ENCODE results near the gene BICC1. TPM values are rescaled to one million over a fixed set of nuclear protein-coding genes. Genes with fewer than 3 reads are reported as not detected.

BICC1 gene
- total RNA-seq, 2 experiments from 2014 or later = not detected

GRCh38 chr10:58727633-58728032 is 215.0 kb downstream of the BICC1 start:
- H3K36me3 Mint-ChIP-seq (ENCODE audit: low read depth) = no peaks in the 10 kb centered on the region
- H3K27me3 Mint-ChIP-seq = no peaks in the 10 kb centered on the region
- ChIA-PET POLR2A (no interaction called here), CTCF (no interaction called here)
- H3K27ac Mint-ChIP-seq = no peak overlapping the region
- DNase-seq = no peak
- H3K4me3 Mint-ChIP-seq = no peak overlapping the region
- no peaks in the 10 kb centered on the region for H3K9me3 Mint-ChIP-seq
- H3K4me1 Mint-ChIP-seq = no peaks in the 10 kb centered on the region

GRCh38 chr10:58731276-58731675 is 218.6 kb downstream of the BICC1 start:
- H3K4me3 Mint-ChIP-seq = no peak overlapping the region
- CTCF ChIA-PET = no interaction called here
- no peak overlapping the region for H3K27ac Mint-ChIP-seq
- no peaks in the 10 kb centered on the region for H3K4me1 Mint-ChIP-seq
- POLR2A ChIA-PET = no interaction called here
- no peak for DNase-seq
- no peaks in the 10 kb centered on the region for H3K36me3 Mint-ChIP-seq (ENCODE audit: low read depth)
- H3K9me3 Mint-ChIP-seq = no peaks in the 10 kb centered on the region
- H3K27me3 Mint-ChIP-seq = no peaks in the 10 kb centered on the region

- Mint-ChIP-seq H3K27me3 (no peaks in the 10 kb centered on the region), H3K27ac (no peak overlapping the region), H3K4me3 (no peak overlapping the region), H3K36me3 (ENCODE audit: low read depth) (no peaks in the 10 kb centered on the region), H3K9me3 (peaks cover 2% of the 10 kb centered on the region), H3K4me1 (no peaks in the 10 kb centered on the region)
- no peak for DNase-seq
- POLR2A ChIA-PET = interaction anchor here (0.7 kb wide), 1 partner anchor 1472 kb away, joined by 6 read pairs; no protein-coding TSS in a partner anchor
- CTCF ChIA-PET = no interaction called here
Measured at GRCh38 chr10:58733436-58733835, 220.8 kb downstream of the BICC1 start.

- CTCF ChIA-PET = interaction anchor here (0.9 kb wide), 1 partner anchor 47 kb away, joined by 3 read pairs; no protein-coding TSS in a partner anchor
- Mint-ChIP-seq H3K36me3 (ENCODE audit: low read depth) (no peaks in the 10 kb centered on the region), H3K4me1 (no peaks in the 10 kb centered on the region), H3K4me3 (no peak overlapping the region), H3K27me3 (no peaks in the 10 kb centered on the region), H3K9me3 (peaks cover 2% of the 10 kb centered on the region), H3K27ac (no peak overlapping the region)
- no peak for DNase-seq
- POLR2A ChIA-PET = no interaction called here
Measured at GRCh38 chr10:58734116-58734515, 221.4 kb downstream of the BICC1 start.

GRCh38 chr10:58734664-58735063 is 222.0 kb downstream of the BICC1 start:
- Mint-ChIP-seq H3K4me1 (no peaks in the 10 kb centered on the region), H3K27ac (no peak overlapping the region), H3K4me3 (no peak overlapping the region), H3K27me3 (no peaks in the 10 kb centered on the region), H3K9me3 (peaks cover 2% of the 10 kb centered on the region), H3K36me3 (ENCODE audit: low read depth) (no peaks in the 10 kb centered on the region)
- ChIA-PET POLR2A (no interaction called here), CTCF (interaction anchor here (0.9 kb wide), 1 partner anchor 47 kb away, joined by 3 read pairs; no protein-coding TSS in a partner anchor)
- no peak for DNase-seq

- no peaks in the 10 kb centered on the region for H3K36me3 Mint-ChIP-seq (ENCODE audit: low read depth)
- H3K4me1 Mint-ChIP-seq = no peaks in the 10 kb centered on the region
- no peaks in the 10 kb centered on the region for H3K27me3 Mint-ChIP-seq
- H3K27ac Mint-ChIP-seq = no peak overlapping the region
- no peak overlapping the region for H3K4me3 Mint-ChIP-seq
- ChIA-PET POLR2A (no interaction called here), CTCF (no interaction called here)
- DNase-seq = no peak
- peaks cover 2% of the 10 kb centered on the region for H3K9me3 Mint-ChIP-seq
Measured at GRCh38 chr10:58735087-58735486, 222.4 kb downstream of the BICC1 start.

- H3K36me3 Mint-ChIP-seq (ENCODE audit: low read depth) = no peaks in the 10 kb centered on the region
- ChIA-PET POLR2A (no interaction called here), CTCF (no interaction called here)
- no peak overlapping the region for H3K27ac Mint-ChIP-seq
- DNase-seq = no peak
- no peak overlapping the region for H3K4me3 Mint-ChIP-seq
- H3K9me3 Mint-ChIP-seq = peaks cover 2% of the 10 kb centered on the region
- H3K27me3 Mint-ChIP-seq = no peaks in the 10 kb centered on the region
- no peaks in the 10 kb centered on the region for H3K4me1 Mint-ChIP-seq
Measured at GRCh38 chr10:58740620-58741369, 228.1 kb downstream of the BICC1 start.

- no peaks in the 10 kb centered on the region for H3K4me1 Mint-ChIP-seq
- DNase-seq = no peak
- no peak overlapping the region for H3K4me3 Mint-ChIP-seq
- POLR2A ChIA-PET = no interaction called here
- no peaks in the 10 kb centered on the region for H3K27me3 Mint-ChIP-seq
- no peaks in the 10 kb centered on the region for H3K36me3 Mint-ChIP-seq (ENCODE audit: low read depth)
- H3K9me3 Mint-ChIP-seq = peaks cover under 1% of the 10 kb centered on the region
- CTCF ChIA-PET = no interaction called here
- H3K27ac Mint-ChIP-seq = no peak overlapping the region
Measured at GRCh38 chr10:58741673-58742072, 229.0 kb downstream of the BICC1 start.

- ChIA-PET CTCF (no interaction called here), POLR2A (no interaction called here)
- no peak for DNase-seq
- H3K27ac Mint-ChIP-seq = no peak overlapping the region
- H3K27me3 Mint-ChIP-seq = no peaks in the 10 kb centered on the region
- no peaks in the 10 kb centered on the region for H3K4me1 Mint-ChIP-seq
- no peak overlapping the region for H3K4me3 Mint-ChIP-seq
- no peaks in the 10 kb centered on the region for H3K9me3 Mint-ChIP-seq
- no peaks in the 10 kb centered on the region for H3K36me3 Mint-ChIP-seq (ENCODE audit: low read depth)
Measured at GRCh38 chr10:58742141-58742540, 229.5 kb downstream of the BICC1 start.

GRCh38 chr10:58743466-58744115 is 230.9 kb downstream of the BICC1 start:
- ChIA-PET CTCF (no interaction called here), POLR2A (no interaction called here)
- H3K4me3 Mint-ChIP-seq = no peak overlapping the region

GRCh38 chr10:58746474-58747185 is 234.0 kb downstream of the BICC1 start:
- ChIA-PET POLR2A (no interaction called here), CTCF (no interaction called here)
- H3K4me3 Mint-ChIP-seq = no peak overlapping the region
- no peak overlapping the region for H3K27ac Mint-ChIP-seq
- no peaks in the 10 kb centered on the region for H3K9me3 Mint-ChIP-seq
- H3K27me3 Mint-ChIP-seq = no peaks in the 10 kb centered on the region
- H3K36me3 Mint-ChIP-seq (ENCODE audit: low read depth) = no peaks in the 10 kb centered on the region
- no peak for DNase-seq
- H3K4me1 Mint-ChIP-seq = no peaks in the 10 kb centered on the region

More at GRCh38 chr10:58743466-58744115, 230.9 kb downstream of the BICC1 start:
- no peak overlapping the region for H3K27ac Mint-ChIP-seq
- no peaks in the 10 kb centered on the region for H3K27me3 Mint-ChIP-seq
- no peaks in the 10 kb centered on the region for H3K9me3 Mint-ChIP-seq
- no peaks in the 10 kb centered on the region for H3K4me1 Mint-ChIP-seq
- no peaks in the 10 kb centered on the region for H3K36me3 Mint-ChIP-seq (ENCODE audit: low read depth)
- no peak for DNase-seq

GRCh38 chr10:58747687-58748086 is 235.0 kb downstream of the BICC1 start:
- no peak for DNase-seq
- ChIA-PET CTCF (no interaction called here), POLR2A (no interaction called here)
- Mint-ChIP-seq H3K36me3 (ENCODE audit: low read depth) (no peaks in the 10 kb centered on the region), H3K9me3 (no peaks in the 10 kb centered on the region), H3K4me3 (no peak overlapping the region), H3K27ac (no peak overlapping the region), H3K27me3 (no peaks in the 10 kb centered on the region), H3K4me1 (no peaks in the 10 kb centered on the region)

GRCh38 chr10:58752665-58753064 is 240.0 kb downstream of the BICC1 start:
- H3K4me3 Mint-ChIP-seq = no peak overlapping the region
- no peak for DNase-seq
- H3K4me1 Mint-ChIP-seq = no peaks in the 10 kb centered on the region
- no peaks in the 10 kb centered on the region for H3K27me3 Mint-ChIP-seq
- POLR2A ChIA-PET = no interaction called here
- CTCF ChIA-PET = no interaction called here
- H3K36me3 Mint-ChIP-seq (ENCODE audit: low read depth) = no peaks in the 10 kb centered on the region
- H3K27ac Mint-ChIP-seq = no peak overlapping the region
- no peaks in the 10 kb centered on the region for H3K9me3 Mint-ChIP-seq
